Dermis lymphatic vessel endothelial cell (primary cell): Measurements from ENCODE around the gene TBC1D24. TPM values are rescaled to one million over a fixed set of nuclear protein-coding genes. Genes with fewer than 3 reads are reported as not detected.

Experiments used
- total RNA-seq: library from RNA; depleted of rRNA; stranded (reverse); fragments of >200 nt; gene quantifications from 2 replicates; pipeline ENCODE4 v1.2.1, GENCODE V29; 2014

TBC1D24 gene
- total RNA-seq: 5.9 and 8.1 TPM in 2 replicates

DNA sequence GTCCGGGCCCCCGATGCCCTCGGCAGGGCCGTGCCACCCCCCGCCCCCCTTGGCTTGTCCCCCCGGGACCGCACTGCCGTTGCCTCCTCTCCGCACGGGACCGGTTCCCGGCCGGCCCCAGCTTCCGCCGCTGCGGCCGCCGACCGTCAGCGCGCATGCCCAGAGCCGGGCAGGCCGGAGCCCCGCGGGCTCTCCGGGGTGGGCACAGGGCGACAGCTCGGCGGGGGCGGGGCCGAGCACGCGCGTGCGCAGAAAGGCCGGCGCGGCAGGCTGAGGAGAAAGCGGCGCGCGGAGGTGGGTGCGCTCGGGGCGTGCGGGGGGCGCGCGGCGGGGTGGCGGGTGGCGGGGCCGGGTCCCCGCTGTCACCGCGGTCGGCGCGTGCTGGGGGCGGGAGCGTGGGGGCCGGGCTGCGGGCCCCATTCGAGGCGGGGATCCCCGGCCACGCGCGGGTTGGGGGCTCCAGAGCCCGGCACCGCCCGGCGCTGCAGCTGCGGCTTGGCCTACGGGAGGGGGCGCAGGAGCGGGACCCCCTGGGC is at the start of gene TBC1D24:
Gene TBC1D24 (plus strand): TSS at position 251 of the 536 bp plus-strand sequence. CDS start 21,022 bp downstream, outside the sequence.

DNA sequence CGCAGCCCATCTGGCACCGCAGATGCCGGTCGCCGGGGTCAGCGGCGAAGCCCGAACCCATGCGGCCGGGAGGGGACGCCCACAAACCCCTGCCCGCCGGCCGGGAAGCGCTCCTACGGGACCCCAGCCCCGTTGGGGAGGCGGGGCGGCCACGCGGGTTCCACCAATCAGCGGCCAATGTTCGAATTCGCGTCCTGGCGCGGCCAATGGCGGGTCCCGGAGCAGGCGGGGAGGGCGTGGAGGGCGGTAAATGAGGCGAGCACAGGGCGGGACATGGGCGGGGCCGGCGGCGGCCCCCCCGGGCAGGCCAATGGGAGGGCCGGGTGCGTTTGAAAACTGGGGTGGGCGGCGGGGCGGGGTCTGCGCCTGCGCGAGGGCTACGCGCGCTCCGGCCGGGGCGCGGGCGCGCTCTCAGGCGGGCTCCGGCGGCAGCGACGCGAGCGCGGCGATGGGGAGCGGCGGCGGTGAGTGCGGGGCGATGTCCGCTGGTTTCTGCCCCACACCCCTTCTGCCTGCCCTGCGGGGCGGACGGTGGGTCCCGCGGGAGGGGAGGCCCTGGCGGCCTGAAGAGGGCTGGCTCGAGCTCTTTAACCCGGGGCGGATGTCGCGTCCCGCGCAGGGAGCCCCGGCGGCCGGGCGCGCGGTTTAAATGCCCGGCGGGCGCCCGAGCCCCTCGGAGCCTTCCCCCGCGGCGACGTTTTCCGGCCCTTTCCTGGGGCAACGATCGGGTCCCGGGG is 45.7 kb upstream of the TBC1D24 start, which contains the start of gene CCNF:
Gene CCNF (plus strand): TSS at position 414 of the 737 bp plus-strand sequence. CDS start 35 bp downstream, at position 449.

DNA sequence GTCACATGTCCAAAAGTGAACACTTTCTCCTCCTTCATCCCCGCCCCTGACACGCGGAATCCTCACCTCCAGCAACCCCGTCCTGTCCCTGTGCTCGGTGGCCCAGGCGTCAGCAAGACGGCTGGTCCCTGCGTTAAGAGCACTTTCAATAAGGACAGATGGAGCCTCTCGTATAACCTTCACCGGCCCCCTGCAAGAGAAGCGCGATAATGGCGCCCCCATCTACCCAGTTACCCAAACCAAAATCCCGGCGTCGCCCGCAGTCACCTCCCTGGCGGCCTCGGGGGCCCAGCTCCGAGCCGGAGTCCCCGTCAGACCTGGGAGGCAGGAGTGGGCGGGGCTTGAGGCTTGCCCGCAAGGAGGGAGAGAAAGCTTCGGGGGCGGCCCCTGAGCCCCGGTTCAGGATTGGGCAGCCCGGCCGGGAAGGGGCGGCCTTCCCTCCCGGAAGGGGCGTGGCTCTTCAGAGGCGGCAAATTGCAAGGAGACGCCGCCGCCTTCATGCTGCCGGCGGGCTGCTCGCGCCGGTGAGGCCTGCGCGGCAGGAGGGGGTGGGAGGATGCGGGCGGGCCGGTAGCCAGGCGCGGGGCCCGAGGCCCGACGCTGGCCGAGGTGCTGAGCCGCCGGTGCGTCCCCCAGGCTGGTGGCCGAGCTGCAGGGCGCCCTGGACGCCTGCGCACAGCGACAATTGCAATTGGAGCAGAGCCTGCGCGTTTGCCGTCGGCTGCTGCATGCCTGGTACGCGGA is 15.1 kb upstream of the TBC1D24 start, which contains the start of gene TEDC2:
Gene TEDC2 (plus strand): TSS at position 463 of the 744 bp plus-strand sequence. CDS start 36 bp downstream, at position 499.

DNA sequence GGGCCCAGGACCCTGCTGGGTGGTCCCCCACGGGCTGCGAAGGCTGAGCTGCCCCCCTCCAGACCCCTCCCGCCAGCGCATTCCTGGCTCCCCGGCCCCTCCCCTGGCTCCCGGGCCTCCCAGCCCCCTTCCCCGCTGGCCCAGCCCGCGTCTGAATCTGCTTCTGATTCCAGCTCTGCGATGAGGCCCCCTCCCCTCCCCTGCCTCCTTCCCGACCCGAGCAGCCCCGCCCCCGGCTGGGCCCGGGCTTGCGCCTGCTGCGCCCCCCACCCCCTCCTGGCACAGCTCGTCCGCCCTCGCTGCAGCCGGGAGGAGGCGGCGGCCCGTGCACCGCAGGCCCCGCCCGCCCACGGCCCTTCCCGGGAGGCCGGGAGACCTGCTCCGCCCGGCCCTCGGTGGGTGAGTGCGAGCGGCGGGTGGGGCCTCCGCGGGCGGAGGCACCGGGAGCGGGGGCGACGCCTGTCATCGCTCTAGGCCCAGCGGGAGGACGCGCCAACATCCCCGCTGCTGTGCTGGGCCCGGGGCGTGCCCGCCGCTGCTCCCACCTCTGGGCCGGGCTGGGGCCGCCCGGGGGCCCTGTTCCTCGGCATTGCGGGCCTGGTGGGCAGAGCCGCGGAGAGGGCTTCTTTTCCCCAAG is 3.8 kb upstream of the TBC1D24 start, which contains the start of gene NTN3:
Gene NTN3 (plus strand): TSS at position 282 of the 637 bp plus-strand sequence. CDS start 405 bp downstream, outside the sequence.

DNA sequence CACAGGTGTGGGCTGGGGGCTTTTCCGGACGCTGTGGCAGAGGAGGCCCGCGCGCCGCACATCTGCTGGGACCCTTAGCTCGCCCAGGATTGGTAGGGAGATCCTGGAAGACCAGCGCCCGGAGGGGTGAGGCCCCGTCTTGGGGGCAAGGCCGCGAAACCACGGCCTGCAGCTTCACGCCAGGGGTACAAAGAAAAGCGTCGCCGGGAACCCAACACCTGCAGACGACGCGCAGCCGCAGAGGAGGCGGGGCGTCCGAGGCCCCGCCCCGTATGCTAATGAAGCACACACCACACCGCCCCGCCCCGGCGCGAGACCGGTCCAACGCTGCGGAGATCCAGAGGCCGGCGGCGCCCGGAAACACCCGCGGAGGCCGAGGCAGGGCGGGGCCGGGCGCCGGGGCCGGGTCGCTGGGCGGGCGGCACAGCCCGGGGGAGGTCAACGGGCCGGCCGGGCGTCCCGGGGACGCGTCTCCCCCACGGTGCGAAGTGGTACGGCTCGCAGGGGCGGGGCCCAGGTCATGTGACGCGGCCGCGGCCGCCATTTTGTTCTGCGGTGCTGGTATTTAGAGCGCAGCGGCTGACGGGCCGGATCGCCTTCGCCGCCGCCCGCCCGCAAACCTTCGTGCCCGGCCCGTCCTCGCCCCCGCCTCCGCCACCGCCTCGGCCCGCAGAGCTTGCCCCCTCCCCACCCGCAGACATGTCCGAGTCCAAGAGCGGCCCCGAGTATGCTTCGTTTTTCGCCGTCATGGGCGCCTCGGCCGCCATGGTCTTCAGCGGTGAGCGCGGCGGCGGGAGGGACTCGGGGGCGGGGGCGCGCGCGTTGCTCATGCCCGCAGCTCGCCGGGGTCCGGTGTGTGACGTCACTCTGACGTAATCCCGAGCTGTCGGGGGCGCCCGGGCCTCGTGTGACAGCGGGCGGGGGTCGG is 38.7 kb downstream of the TBC1D24 start, which contains the start of gene ATP6V0C:
Gene ATP6V0C (plus strand): TSS at position 548 of the 928 bp plus-strand sequence. CDS start 152 bp downstream, at position 700.

DNA sequence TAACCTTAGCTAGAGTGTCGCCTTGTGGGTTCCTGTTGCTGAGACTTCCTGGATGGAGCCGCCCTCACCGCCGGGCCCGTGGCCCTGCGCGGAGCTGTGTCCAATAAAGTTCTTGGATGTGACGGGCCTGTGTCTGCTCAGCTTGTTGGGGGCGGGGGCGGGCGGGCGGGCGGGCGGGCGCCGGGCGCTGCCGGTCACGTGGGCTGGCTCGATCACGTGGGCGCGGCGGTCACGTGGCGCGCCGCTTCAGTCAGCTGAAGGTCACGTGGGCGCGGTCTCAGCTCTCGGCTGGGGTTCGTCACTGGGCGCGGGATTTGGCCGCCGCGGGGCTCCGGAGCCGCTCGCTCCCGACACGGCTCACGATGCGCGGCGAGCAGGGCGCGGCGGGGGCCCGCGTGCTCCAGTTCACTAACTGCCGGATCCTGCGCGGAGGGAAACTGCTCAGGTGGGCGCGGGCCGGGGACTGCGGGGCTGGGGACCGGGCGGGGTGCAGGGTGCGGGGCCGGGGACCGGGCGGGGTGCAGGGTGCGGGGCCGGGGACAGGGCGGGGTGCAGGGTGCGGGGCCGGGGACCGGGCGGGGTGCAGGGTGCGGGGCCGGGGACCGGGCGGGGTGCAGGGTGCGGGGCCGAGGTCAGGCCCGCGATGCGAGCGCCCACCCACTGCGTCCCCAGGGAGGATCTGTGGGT is 45.3 kb downstream of the TBC1D24 start, which contains the start of gene AMDHD2:
Gene AMDHD2 (plus strand): TSS at position 275 of the 687 bp plus-strand sequence. CDS start 88 bp downstream, at position 363.

DNA sequence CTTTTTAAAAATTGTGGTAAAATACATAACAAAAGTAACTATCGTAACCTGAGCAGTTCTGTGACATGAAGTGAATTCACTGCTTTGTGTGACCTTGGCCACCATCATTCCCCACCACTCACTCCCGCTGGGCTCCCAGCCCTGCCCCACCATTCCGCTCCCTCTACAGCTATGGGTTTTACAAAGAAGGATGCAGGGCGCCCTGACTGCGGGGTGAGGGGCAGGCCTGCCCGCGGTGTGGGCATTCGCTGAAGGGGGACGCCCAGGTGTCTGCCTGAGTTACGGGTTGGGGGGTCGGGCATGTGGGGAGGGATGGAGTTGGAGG is 56.4 kb downstream of the TBC1D24 start, which contains the start of gene CEMP1:
Gene CEMP1 (minus strand): TSS at position 38 of the 325 bp plus-strand sequence. CDS start 335 bp downstream, outside the sequence.

DNA sequence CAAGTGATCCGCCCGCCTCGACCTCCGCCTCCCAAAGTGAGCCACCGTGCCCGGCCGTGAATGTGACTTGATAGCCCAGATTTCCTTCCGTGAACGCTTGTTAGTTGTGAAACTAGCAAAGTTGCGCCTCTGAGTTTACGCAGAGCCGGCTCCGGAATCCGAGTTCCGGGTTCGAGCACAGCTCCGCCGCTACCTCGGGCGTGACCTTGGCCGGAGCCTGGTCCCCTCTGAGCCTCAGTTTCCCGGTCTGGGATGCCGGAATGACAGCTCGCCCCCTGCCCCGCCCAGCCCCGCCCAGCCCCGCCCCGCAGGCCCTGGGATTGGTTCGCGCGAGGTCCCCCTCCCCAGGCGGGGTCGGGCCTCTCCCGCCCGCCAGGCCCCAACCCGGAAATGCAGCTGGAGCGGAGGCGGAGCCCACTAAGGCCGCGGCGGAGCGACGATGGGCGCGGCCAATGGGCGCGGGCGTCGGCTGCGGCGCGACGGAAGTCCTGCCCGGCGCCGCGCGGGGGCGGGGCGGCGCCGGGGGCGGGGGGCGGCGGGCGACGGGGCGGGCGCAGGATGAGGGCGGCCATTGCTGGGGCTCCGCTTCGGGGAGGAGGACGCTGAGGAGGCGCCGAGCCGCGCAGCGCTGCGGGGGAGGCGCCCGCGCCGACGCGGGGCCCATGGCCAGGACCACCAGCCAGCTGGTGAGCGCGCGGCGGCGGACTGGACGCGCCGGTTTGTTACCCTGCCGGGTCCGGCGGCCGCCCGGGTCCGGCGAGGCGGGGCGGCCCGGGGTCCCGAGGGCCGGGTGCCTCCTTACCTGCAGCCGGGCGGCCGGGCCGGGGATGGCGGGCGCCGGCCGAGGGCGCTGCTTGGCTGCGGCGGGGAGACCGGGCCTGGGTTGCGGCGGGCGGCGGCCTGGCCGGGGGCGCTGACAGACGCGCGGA is 62.8 kb downstream of the TBC1D24 start, which contains the start of gene PDPK1:
Gene PDPK1 (plus strand): TSS at position 571 of the 929 bp plus-strand sequence. CDS start 92 bp downstream, at position 663.

Other genes with a start within 250 kb of the TBC1D24 start
- 0.22 and 0.26 TPM in 2 replicates for gene DNASE1L2, start 238.7 kb upstream of the TBC1D24 start, total RNA-seq
- 27.7 and 31.9 TPM in 2 replicates for gene ECI1, start 223.5 kb upstream of the TBC1D24 start, total RNA-seq
- 29.7 and 44.9 TPM in 2 replicates for gene RNPS1, start 207.0 kb upstream of the TBC1D24 start, total RNA-seq
- 11.4 and 20.8 TPM in 2 replicates for gene ABCA3, start 134.4 kb upstream of the TBC1D24 start, total RNA-seq
- 7.0 and 9.1 TPM in 2 replicates for gene CCNF, start 45.7 kb upstream of the TBC1D24 start, total RNA-seq
- 1.7 and 2.1 TPM in 2 replicates for gene TEDC2, start 15.0 kb upstream of the TBC1D24 start, total RNA-seq
- 0.09 TPM in 1 of 2 replicates, not detected in the other for gene NTN3, start 3.8 kb upstream of the TBC1D24 start, total RNA-seq
- gene ATP6V0C, start 38.8 kb downstream of the TBC1D24 start, total RNA-seq: 5.9 and 6.4 TPM in 2 replicates
- gene AMDHD2, start 45.2 kb downstream of the TBC1D24 start, total RNA-seq: 31.8 and 37.8 TPM in 2 replicates
- gene CEMP1, start 56.3 kb downstream of the TBC1D24 start, total RNA-seq: not detected in 2 replicates
- gene PDPK1, start 62.9 kb downstream of the TBC1D24 start, total RNA-seq: 14.1 and 14.9 TPM in 2 replicates
- gene KCTD5, start 207.4 kb downstream of the TBC1D24 start, total RNA-seq: 13.3 and 15.0 TPM in 2 replicates
- 0.22 and 0.26 TPM in 2 replicates for gene PRSS27, start 245.1 kb downstream of the TBC1D24 start, total RNA-seq